Measurements from ENCODE around the gene PSMF1.
"Not testable (repeated sequence)": the region's sequence is repeated elsewhere in the genome, so short reads cannot be mapped to it uniquely, and the experiment has no call there.

PSMF1 gene

GRCh38 chr20:1216527-1217427 is 98.4 kb downstream of the PSMF1 start:
- not testable (repeated sequence) for FAIRE-seq

Data from G401.6 (cell line).